Neural cell (in vitro differentiated cells): ENCODE measurements around the gene WDR74. TPM values are rescaled to one million over a fixed set of nuclear protein-coding genes. Genes with fewer than 3 reads are reported as not detected.

Experiments
- H2AFZ ChIP-seq: fragments of 200-600, 300-800 bp; sonication (generic), shearing (Covaris generic); 2 replicates; pipeline ENCODE4 v1.6.0; 2014; ENCODE audit warnings: low read depth, mild to moderate bottlenecking, antibody characterized with exemption, low read length, moderate library complexity
- H3F3A ChIP-seq: fragments of 200-600 bp; shearing (Covaris generic); 2 replicates; pipeline ENCODE4 v1.6.1; 2016; ENCODE audit warnings: mild to moderate bottlenecking, moderate library complexity, mixed read lengths, antibody characterized with exemption, low read length; ENCODE audit not compliant: insufficient read depth, poor library complexity, severe bottlenecking
- H3K27ac ChIP-seq: fragments of 200-600, 300-800 bp; sonication (generic), shearing (Covaris generic); 2 replicates; pipeline ENCODE4 v1.5.1; 2014; ENCODE audit warnings: mild to moderate bottlenecking, low read length, moderate library complexity
- H3K27me3 ChIP-seq: fragments of 300-800, 200-600 bp; sonication (generic), shearing (Covaris generic); 2 replicates; pipeline ENCODE4 v1.6.0; 2014; ENCODE audit warnings: mild to moderate bottlenecking, low read depth, low read length, moderate library complexity; ENCODE audit not compliant: insufficient read depth
- H3K36me3 ChIP-seq: fragments of 300-800, 200-600 bp; sonication (generic), shearing (Covaris generic); 2 replicates; pipeline ENCODE4 v1.5.1; 2014; ENCODE audit warnings: mild to moderate bottlenecking, antibody characterized with exemption, low read length, moderate library complexity; ENCODE audit not compliant: insufficient read depth
- H3K4me2 ChIP-seq: fragments of 300-800, 200-600 bp; sonication (generic), shearing (Covaris generic); 2 replicates; pipeline ENCODE4 v1.6.0; 2014; ENCODE audit warnings: mild to moderate bottlenecking, low read length
- H3K4me3 ChIP-seq: fragments of 300-800, 200-600 bp; sonication (generic), shearing (Covaris generic); 2 replicates; pipeline ENCODE4 v1.5.1; 2014; ENCODE audit warnings: mild to moderate bottlenecking, low read length, moderate library complexity
- H3K79me2 ChIP-seq: fragments of 200-600 bp; shearing (Covaris generic); replicated peaks from 2 replicates; pipeline ENCODE4 v1.6.0; 2014; ENCODE audit warnings: mild to moderate bottlenecking, low read length, moderate library complexity; ENCODE audit not compliant: insufficient read depth
- H3K9ac ChIP-seq: fragments of 300-800, 200-600 bp; sonication (generic), shearing (Covaris generic); 2 replicates; pipeline ENCODE4 v1.6.1; 2016; ENCODE audit warnings: mild to moderate bottlenecking, low read length, mixed read lengths
- H3K9me2 ChIP-seq: fragments of 200-600 bp; shearing (Covaris generic); 2 replicates; pipeline ENCODE4 v1.6.1; 2016; ENCODE audit warnings: mild to moderate bottlenecking, low read length, mixed read lengths; ENCODE audit not compliant: insufficient read depth
- H3K9me3 ChIP-seq: fragments of 200-600, 300-800 bp; sonication (generic), shearing (Covaris generic); 2 replicates; pipeline ENCODE4 v1.6.1; 2016; ENCODE audit warnings: mild to moderate bottlenecking, mixed run types, low read length, moderate library complexity, mixed read lengths
- H4K20me1 ChIP-seq: fragments of 200-600 bp; shearing (Covaris generic); 2 replicates; pipeline ENCODE4 v1.6.1; 2016; ENCODE audit warnings: mild to moderate bottlenecking, mixed run types; ENCODE audit not compliant: insufficient read depth
- EP300 ChIP-seq: fragments of 450-650 bp; conservative IDR thresholded peaks from 2 replicates; pipeline ENCODE4 v1.6.1; 2014; ENCODE audit warnings: antibody characterized with exemption, mild to moderate bottlenecking, moderate library complexity; ENCODE audit not compliant: poor library complexity, severe bottlenecking
- EZH2 ChIP-seq: fragments of 200-600, 300-800 bp; shearing (Covaris generic), sonication (generic); IDR thresholded peaks from 2 replicates; pipeline ENCODE4 v1.6.1; 2014; ENCODE audit warnings: antibody characterized with exemption, low read length, borderline replicate concordance, mild to moderate bottlenecking; ENCODE audit not compliant: insufficient read depth, poor library complexity, severe bottlenecking
- MXI1 ChIP-seq: fragments of 450-650 bp; conservative IDR thresholded peaks from 2 replicates; pipeline ENCODE4 v1.6.1; 2014; ENCODE audit warnings: antibody characterized with exemption, mild to moderate bottlenecking; ENCODE audit not compliant: poor library complexity, severe bottlenecking
- POLR2AphosphoS5 ChIP-seq: IDR thresholded peaks from 2 replicates; pipeline ENCODE4 v1.6.1; 2012
- RAD21 ChIP-seq: fragments of 450-650 bp; conservative IDR thresholded peaks from 2 replicates; pipeline ENCODE4 v1.6.1; 2014; ENCODE audit warnings: antibody characterized with exemption, mild to moderate bottlenecking, moderate library complexity
- SMC3 ChIP-seq: fragments of 450-650 bp; conservative IDR thresholded peaks from 2 replicates; pipeline ENCODE4 v1.6.1; 2014; ENCODE audit warnings: antibody characterized with exemption, mild to moderate bottlenecking, moderate library complexity; ENCODE audit not compliant: poor library complexity
- TAF1 ChIP-seq: IDR thresholded peaks from 2 replicates; pipeline ENCODE4 v1.6.1; 2012; ENCODE audit warnings: low read depth
- polyA plus RNA-seq: library from polyadenylated mRNA; depleted of rRNA; stranded (reverse); fragments of >200 nt; gene quantifications from 2 replicates; pipeline ENCODE4 v1.2.3, GENCODE V29; 2014
- TF ChIP-seq, protein P1 (sequence below): fragments of 450-650 bp; IDR thresholded peaks from 2 replicates; pipeline ENCODE4 v1.5.1; 2014; ENCODE audit warnings: antibody characterized with exemption, mild to moderate bottlenecking, moderate library complexity; ENCODE audit not compliant: poor library complexity, severe bottlenecking
- TF ChIP-seq, protein P2 (sequence below): IDR thresholded peaks from 2 replicates; pipeline ENCODE4 v1.6.1; 2012; ENCODE audit warnings: borderline replicate concordance

WDR74 gene
- polyA plus RNA-seq, 1 donor from 2014 or later: 50.4 TPM

DNA sequence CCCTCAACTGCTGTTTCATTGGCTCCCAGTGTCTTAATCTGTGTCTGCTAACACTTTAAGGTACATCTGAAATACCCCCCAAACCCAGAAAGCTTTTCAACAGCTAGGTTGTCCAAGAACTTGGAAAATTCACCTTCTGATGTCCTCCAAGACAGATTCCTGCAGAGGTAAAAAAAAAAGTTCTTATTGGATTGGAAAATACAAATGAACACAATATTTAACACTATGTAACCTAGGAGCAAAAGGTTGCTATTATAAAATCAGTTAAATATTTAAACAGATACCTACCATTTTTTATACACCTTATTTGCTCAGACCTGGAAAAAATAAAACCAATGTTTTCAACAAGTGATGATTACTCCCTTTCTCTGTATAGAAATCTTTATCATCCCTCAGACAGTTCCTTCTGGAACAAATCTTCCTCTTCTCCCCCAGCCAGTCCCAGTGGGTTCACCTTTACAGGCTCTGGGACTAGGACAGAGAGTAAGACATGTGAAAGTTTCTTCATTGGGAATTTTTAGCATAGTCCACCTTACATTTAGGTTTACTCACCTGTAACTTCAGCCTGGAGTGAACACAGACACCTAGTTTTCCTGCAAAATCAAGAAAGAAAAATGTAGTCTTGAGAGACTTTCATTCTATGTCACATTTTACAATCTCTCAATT, 13.3 kb upstream of the WDR74 start:
- Histone ChIP-seq H3K4me3 (peak overlapping the region; percentile 92), H3K9me3 (no peaks in the 10 kb centered on the region)

DNA sequence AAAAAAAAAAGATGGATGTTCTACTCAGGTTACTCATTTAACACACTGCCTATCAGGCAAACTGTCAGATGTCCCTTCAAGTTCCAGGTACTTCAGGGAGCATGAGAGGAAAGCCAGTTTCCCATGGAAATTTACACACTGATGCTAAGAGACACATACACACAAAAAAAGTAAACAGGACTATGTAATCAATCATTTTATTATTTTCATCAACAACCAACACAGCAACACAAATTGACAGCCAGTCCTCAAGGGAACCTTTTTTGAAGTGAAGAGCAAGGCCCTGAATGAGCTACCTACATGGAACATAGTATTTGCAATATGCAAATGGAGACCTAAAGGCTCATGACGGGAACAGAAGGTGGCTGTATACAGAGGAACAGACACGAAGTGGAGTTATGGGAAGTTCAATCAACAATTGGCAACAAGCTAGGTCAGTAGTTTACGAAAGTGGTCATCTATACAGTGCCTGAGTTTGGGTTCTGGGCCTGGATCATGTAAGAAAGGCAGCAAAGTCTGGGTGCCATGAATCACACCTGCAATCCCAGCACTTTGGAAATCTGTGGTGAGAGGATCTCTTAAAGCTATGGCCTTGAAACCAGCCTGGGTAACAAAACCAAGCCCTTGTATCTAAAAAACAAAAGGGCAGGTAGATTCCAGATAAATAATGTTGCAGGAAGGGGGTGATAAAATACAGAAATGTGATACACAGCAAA, 12.6 kb upstream of the WDR74 start:
- Histone ChIP-seq H3K27ac (no peak overlapping the region), H3K79me2 (peaks cover 31% of the 10 kb centered on the region)
- TF ChIP-seq EP300 (no peak), POLR2AphosphoS5 (no peak), RAD21 (no peak), TAF1 (no peak), EZH2 (no peak), SMC3 (no peak)
- TF ChIP-seq, protein P1, sequence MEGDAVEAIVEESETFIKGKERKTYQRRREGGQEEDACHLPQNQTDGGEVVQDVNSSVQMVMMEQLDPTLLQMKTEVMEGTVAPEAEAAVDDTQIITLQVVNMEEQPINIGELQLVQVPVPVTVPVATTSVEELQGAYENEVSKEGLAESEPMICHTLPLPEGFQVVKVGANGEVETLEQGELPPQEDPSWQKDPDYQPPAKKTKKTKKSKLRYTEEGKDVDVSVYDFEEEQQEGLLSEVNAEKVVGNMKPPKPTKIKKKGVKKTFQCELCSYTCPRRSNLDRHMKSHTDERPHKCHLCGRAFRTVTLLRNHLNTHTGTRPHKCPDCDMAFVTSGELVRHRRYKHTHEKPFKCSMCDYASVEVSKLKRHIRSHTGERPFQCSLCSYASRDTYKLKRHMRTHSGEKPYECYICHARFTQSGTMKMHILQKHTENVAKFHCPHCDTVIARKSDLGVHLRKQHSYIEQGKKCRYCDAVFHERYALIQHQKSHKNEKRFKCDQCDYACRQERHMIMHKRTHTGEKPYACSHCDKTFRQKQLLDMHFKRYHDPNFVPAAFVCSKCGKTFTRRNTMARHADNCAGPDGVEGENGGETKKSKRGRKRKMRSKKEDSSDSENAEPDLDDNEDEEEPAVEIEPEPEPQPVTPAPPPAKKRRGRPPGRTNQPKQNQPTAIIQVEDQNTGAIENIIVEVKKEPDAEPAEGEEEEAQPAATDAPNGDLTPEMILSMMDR: no peak
- TF ChIP-seq, protein P2, sequence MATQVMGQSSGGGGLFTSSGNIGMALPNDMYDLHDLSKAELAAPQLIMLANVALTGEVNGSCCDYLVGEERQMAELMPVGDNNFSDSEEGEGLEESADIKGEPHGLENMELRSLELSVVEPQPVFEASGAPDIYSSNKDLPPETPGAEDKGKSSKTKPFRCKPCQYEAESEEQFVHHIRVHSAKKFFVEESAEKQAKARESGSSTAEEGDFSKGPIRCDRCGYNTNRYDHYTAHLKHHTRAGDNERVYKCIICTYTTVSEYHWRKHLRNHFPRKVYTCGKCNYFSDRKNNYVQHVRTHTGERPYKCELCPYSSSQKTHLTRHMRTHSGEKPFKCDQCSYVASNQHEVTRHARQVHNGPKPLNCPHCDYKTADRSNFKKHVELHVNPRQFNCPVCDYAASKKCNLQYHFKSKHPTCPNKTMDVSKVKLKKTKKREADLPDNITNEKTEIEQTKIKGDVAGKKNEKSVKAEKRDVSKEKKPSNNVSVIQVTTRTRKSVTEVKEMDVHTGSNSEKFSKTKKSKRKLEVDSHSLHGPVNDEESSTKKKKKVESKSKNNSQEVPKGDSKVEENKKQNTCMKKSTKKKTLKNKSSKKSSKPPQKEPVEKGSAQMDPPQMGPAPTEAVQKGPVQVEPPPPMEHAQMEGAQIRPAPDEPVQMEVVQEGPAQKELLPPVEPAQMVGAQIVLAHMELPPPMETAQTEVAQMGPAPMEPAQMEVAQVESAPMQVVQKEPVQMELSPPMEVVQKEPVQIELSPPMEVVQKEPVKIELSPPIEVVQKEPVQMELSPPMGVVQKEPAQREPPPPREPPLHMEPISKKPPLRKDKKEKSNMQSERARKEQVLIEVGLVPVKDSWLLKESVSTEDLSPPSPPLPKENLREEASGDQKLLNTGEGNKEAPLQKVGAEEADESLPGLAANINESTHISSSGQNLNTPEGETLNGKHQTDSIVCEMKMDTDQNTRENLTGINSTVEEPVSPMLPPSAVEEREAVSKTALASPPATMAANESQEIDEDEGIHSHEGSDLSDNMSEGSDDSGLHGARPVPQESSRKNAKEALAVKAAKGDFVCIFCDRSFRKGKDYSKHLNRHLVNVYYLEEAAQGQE: no peak

More for the DNA sequence above, 13.3 kb upstream of the WDR74 start:
- TF ChIP-seq TAF1 (no peak), EZH2 (no peak), SMC3 (no peak), MXI1 (no peak), EP300 (no peak), RAD21 (no peak), POLR2AphosphoS5 (no peak)
- TF ChIP-seq, protein P2: no peak
- TF ChIP-seq, protein P1: no peak
- H3K36me3 ChIP-seq: peaks cover 16% of the 10 kb centered on the region
- no peak overlapping the region for H3K27ac ChIP-seq
- peak overlapping the region; percentile 2 for H3K9ac ChIP-seq
- H3K4me2 ChIP-seq: peak overlapping the region; percentile 96
- no peaks in the 10 kb centered on the region for H3K27me3 ChIP-seq
- H3K79me2 ChIP-seq: peaks cover 38% of the 10 kb centered on the region
- H3F3A ChIP-seq: peaks cover 10% of the 10 kb centered on the region
- H4K20me1 ChIP-seq: no peaks in the 10 kb centered on the region
- no peak overlapping the region for H2AFZ ChIP-seq
- H3K9me2 ChIP-seq: no peaks in the 10 kb centered on the region

More for the DNA sequence above, 12.6 kb upstream of the WDR74 start:
- Histone ChIP-seq H3K9me3 (no peaks in the 10 kb centered on the region), H3K4me3 (no peak overlapping the region), H3K27me3 (no peaks in the 10 kb centered on the region), H2AFZ (no peak overlapping the region), H3K4me2 (no peak overlapping the region), H3K9me2 (no peaks in the 10 kb centered on the region), H3K9ac (no peak overlapping the region), H3K36me3 (peaks cover 16% of the 10 kb centered on the region), H4K20me1 (no peaks in the 10 kb centered on the region), H3F3A (peaks cover 10% of the 10 kb centered on the region)
